Renal cortex interstitium (tissue), 11 donors: ENCODE results near the gene RDH5. TPM values are rescaled to one million over a fixed set of nuclear protein-coding genes. Genes with fewer than 3 reads are reported as not detected.
"Not testable (repeated sequence)": the region's sequence is repeated elsewhere in the genome, so short reads cannot be mapped to it uniquely, and the experiment has no call there.

Source experiments
- DNase-seq, 11 donors: peaks; one replicate each; pipeline ENCODE4 v3.0.0-alpha.2; 2013; ENCODE audit warnings: low read depth in 9 of 11, low spot score in 4 of 11; ENCODE audit errors: extremely low read depth in 1 of 11
- polyA plus RNA-seq, 3 donors: library from polyadenylated mRNA; unstranded; fragments of 120-200 nt; gene quantifications; one replicate each; pipeline ENCODE4 v1.2.1, GENCODE V29; 2013; ENCODE audit not compliant: insufficient read length in 3 of 3

The RDH5 gene
- polyA plus RNA-seq, 3 donors = 22.5 to 46.1 (median 24.5) TPM

- peak in 1 of 11 donors; percentile 72 for DNase-seq
Measured at GRCh38 chr12:55736780-55737580, 16.8 kb downstream of the RDH5 start.

DNA sequence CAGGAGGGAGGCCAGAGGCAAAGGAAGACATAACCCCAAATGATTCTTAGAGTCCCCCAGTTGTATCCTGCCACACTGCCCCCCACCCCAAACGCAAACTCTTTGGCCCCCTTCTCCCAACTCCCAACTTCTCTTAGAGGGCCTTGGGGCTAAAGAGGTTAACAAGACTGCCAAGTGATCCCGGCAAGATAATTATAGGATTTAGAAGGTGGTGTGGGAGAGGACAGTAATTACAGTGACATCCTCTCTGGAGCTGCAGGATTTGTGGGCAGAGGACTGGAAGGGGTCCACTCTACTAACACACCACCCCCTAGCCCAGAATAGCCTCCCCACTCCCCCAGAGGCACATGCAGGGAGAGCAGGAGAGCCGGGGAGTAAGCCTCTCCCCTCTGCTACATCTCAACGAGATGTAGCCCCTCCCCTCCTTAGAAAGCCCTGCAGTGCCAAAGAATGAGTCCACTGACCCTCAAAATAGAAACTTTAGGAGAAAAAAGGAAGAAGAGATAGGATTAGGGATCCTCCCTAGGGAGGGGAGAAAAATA, 17.5 kb downstream of the RDH5 start:
- DNase-seq = no peak

DNA sequence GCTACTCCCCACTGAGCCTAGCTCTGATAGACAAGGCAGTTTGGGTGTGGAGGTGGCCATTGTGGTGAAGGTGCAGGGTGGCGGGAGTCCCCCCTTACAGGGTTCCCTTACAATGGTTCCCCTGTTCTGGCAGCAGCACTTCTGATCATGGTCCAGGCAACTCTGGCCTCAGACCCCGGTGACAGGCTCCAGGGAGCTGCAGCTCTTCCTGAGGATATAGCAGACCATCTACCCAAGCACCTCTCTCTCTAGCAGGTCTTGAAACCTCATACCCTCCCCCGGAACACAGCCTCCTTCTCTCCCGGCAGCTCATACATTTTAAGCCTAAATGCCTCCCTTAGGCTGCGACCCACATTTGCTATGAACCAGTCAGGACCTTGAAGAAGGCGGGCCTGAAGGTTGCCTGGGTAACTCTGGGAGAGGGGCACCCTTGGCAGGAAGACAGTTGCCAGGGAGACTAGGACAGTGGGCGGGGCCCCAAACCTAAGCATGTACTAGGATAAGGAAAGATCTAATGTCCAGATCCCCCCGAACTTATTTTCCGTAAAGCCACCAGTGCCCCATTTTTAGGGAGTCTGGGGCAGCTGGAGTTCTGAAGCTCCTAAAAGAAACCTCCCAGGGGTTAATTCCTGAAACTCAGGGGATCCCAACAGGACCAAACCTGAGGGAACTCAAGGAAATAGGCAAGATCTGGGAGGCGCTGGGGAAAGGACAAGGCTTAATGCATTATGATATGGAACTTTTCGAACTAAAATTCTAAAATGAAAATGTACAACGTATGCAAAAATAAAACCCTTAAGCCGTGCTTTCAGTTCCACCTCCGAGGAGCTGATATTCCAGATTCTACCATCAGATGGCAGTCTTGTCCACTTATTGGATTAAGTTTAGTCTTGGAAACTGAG, 18.2 kb downstream of the RDH5 start:
- DNase-seq = peak in 6 of 11 donors; percentile 86 to 94 (median 90)

- no peak for DNase-seq
Measured at GRCh38 chr12:55739025-55739378, 18.8 kb downstream of the RDH5 start.

GRCh38 chr12:55741931-55742680, 21.9 kb downstream of the RDH5 start:
- DNase-seq = no peak

GRCh38 chr12:55742719-55743405, 22.7 kb downstream of the RDH5 start, which contains the start of gene GDF11:
Gene GDF11, plus strand, starts transcription at chr12:55743122. Its CDS starts 195 bp downstream, at chr12:55743317.
- DNase-seq = peak in 5 of 11 donors; percentile 77 to 86 (median 82)

DNA sequence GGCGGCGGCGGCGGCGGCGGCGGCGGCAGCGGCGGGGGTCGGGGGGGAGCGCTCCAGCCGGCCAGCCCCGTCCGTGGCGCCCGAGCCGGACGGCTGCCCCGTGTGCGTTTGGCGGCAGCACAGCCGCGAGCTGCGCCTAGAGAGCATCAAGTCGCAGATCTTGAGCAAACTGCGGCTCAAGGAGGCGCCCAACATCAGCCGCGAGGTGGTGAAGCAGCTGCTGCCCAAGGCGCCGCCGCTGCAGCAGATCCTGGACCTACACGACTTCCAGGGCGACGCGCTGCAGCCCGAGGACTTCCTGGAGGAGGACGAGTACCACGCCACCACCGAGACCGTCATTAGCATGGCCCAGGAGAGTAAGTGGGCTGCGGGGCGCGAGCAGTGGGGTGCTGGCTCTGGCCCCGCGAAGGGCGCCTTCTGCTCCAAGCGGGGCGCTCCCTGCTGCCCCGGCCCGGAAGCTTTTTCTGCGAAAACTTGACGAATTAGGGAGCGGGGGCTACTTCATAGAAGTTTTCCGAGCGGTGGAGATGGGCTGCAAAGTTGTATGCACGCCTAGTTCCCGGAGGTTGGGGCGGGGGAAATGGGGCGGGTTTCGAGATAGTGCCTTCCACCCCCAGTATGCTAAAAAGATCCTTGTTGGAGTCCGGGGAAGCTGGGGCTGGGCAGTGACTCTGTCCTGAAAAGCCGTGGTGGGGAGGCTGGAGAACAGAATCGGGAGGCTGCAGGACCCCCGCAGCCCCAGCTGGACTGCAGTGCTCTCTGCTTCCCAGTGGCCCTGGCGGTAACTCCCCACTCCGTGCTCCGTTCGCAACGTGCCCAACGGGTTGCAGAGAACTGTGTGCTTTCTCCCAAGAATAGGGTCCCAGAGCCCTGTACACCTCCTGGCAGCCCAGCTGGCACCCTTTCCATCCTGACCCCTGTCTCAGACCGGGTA, 23.5 kb downstream of the RDH5 start:
- DNase-seq = peak in 2 of 11 donors; percentile 56 to 61

DNA sequence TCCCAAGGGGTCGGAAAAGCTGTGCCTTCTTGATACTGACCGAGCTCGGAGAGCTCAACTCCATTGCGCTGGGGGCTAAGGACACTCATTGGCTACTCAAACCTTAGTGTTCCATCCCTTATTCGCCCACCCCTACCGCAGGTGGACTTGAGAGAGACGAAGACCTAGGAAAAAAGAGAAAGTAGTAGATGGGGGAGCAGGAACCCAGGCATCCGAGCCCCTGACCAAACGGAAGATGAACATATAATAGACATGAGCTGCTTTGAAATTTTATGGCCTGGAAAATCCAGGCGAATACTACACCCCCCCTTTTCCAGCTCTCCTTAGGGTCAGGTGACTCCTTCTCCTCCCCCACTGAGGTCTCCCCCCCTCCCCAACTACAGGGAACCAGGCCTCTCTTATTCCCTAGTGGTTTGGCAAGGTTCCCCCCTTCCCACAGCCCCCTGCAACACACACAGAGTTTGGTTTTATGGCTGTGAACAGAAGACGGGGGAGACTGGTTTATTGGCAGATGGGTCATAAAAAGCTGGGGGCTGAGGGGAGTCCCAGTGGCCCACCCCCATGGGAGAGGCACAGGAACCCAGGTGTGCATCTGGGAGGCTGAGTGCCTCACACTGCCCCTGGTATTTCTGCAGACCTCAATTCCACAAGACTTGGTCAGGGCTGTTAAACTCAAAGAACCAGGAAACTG, 24.3 kb downstream of the RDH5 start:
- no peak for DNase-seq

- DNase-seq = peak in 5 of 11 donors; percentile 71 to 86 (median 79)
Measured at GRCh38 chr12:55745361-55746173, 25.4 kb downstream of the RDH5 start.

DNA sequence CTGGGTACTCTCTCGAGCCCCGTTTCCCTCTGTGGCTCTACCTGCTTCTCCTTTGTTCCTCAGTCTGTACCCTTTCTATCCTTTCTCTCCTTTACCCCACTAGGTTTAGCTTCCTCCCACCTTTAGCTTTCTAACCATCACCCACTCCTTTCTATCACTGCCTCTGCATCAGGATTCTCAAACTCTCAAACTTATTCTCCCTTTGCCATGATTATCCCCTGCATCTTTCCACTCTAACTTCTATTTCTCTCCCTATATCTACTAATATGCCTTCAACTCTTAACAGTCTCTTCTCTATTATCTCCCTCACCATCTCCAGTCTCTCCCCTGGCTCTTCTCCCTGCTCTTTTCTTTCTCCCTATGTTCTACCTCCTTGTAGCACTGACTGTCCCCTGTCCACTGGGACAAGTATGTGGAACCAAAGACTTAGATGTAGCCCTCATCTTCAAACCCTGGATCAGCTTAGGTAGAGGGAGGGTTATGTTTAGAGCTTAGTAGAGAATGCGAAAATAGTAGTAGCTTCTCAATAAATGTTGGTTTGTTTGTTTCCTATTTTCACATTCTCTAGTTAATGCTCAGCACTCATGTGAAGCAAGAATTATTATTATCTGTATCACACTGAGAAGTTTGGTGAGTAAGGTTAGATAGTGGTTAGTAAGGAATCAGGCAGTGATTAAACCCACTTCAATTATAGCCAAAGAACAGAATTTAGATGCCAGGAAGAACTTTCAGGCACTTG, 26.1 kb downstream of the RDH5 start:
- no peak for DNase-seq

- DNase-seq = no peak
Measured at GRCh38 chr12:55746913-55747231, 26.7 kb downstream of the RDH5 start.

GRCh38 chr12:55748230-55748993, 28.2 kb downstream of the RDH5 start:
- DNase-seq = no peak

- DNase-seq = no peak
Measured at GRCh38 chr12:55755246-55755645, 35.1 kb downstream of the RDH5 start.

- no peak for DNase-seq
Measured at GRCh38 chr12:55757701-55758100, 37.5 kb downstream of the RDH5 start.

- DNase-seq = not testable (repeated sequence)
Measured at GRCh38 chr12:55758575-55758974, 38.4 kb downstream of the RDH5 start.
